HepG2 (cell line): ENCODE measurements around the gene ODAD4. TPM values are rescaled to one million over a fixed set of nuclear protein-coding genes. Genes with fewer than 3 reads are reported as not detected.

Source experiments
- ATAC-seq: fragments of 200-7000 bp; cut with Tn5 transposase; 3 replicates; pipeline ENCODE4 v1.9.1; 2020; ENCODE audit warnings: mild to moderate bottlenecking, moderate library complexity
- BruUV-seq: library from RNA; stranded (reverse); fragments of 400-500 nt; replicated peaks from 2 replicates; lab custom pipeline; 2021; lab: Mats Ljungman, UMichigan
- CTCF ChIA-PET: fragments of 300-600 bp; formaldehyde crosslinking; extraction: SDS; loops from one replicate; lab custom pipeline; 2021; ENCODE audit warnings: low total read pairs, inconsistent platforms, low intra/inter-chr PET ratio; lab: Yijun Ruan, JAX
- POLR2A ChIA-PET: fragments of 350-600 bp; sonication (Branson Sonifier 250); formaldehyde crosslinking; loops from one replicate; lab custom pipeline; 2020; ENCODE audit warnings: antibody characterized with exemption, inconsistent platforms; lab: Yijun Ruan, JAX
- DNase-seq: peaks from one replicate; pipeline ENCODE4 v3.0.0-alpha.2; 2015; ENCODE audit warnings: low spot score
- FAIRE-seq: peaks from 3 replicates; lab custom pipeline; 2011; peaks lifted over from hg19 to GRCh38; lab: Jason Lieb, UNC
- H2AFZ ChIP-seq: one replicate; pipeline ENCODE4 v1.6.1; 2011; ENCODE audit warnings: low read length, inconsistent platforms
- H3K27ac ChIP-seq: fragments of 300-600 bp; 3 replicates; pipeline ENCODE4 v1.8.0; 2011; ENCODE audit warnings: mixed run types, mild to moderate bottlenecking, mixed read lengths, low read length, inconsistent platforms; ENCODE audit not compliant: insufficient read depth; ENCODE audit errors: extremely low read length
- H3K27me3 ChIP-seq, 2 experiments: fragments of 200-600 bp in 1 of 2; 2 replicates in 1 of 2; 3 replicates in 1 of 2; pipeline versions ENCODE4 v1.6.0 to v1.8.0; 2011; ENCODE audit warnings: low read length in 2 of 2, mild to moderate bottlenecking in 2 of 2, moderate library complexity in 2 of 2, inconsistent platforms in 1 of 2; ENCODE audit not compliant: insufficient read depth in 2 of 2, control insufficient read depth in 1 of 2
- H3K36me3 ChIP-seq, 2 experiments: fragments of 200-600 bp in 1 of 2; replicated peaks in 1 of 2; 2 replicates in 1 of 2; 3 replicates in 1 of 2; pipeline versions ENCODE4 v1.5.1 to v1.8.0; 2011; ENCODE audit warnings: low read length in 2 of 2, inconsistent platforms in 1 of 2; ENCODE audit not compliant: insufficient read depth in 2 of 2, control insufficient read depth in 1 of 2
- H3K4me1 ChIP-seq: 2 replicates; pipeline ENCODE4 v1.5.1; 2012; ENCODE audit warnings: low read length, inconsistent platforms; ENCODE audit not compliant: insufficient read depth
- H3K4me2 ChIP-seq: 2 replicates; pipeline ENCODE4 v1.6.0; 2011; ENCODE audit warnings: low read depth, low read length, inconsistent platforms
- H3K4me3 ChIP-seq, 3 experiments: fragments of 200-600 bp in 1 of 3; sonication (generic), shearing (Covaris generic) in 1 of 3; replicated peaks in 1 of 3; 2 replicates each; pipeline ENCODE4 v1.5.1; 2011 to 2016; ENCODE audit warnings: low read length in 3 of 3, inconsistent platforms in 2 of 3, low read depth in 2 of 3, mild to moderate bottlenecking in 2 of 3, control low read depth in 1 of 3, mixed read lengths in 1 of 3; ENCODE audit not compliant: insufficient read depth in 1 of 3
- H3K79me2 ChIP-seq: one replicate; pipeline ENCODE4 v1.6.1; 2011; ENCODE audit warnings: low read length, inconsistent platforms; ENCODE audit not compliant: insufficient read depth
- H3K9ac ChIP-seq: 2 replicates; pipeline ENCODE4 v1.6.0; 2011; ENCODE audit warnings: mild to moderate bottlenecking, low read depth, low read length, inconsistent platforms; ENCODE audit not compliant: insufficient read depth
- H3K9me3 ChIP-seq: 2 replicates; pipeline ENCODE4 v1.5.1; 2012; ENCODE audit warnings: mild to moderate bottlenecking, low read length
- H4K20me1 ChIP-seq: 2 replicates; pipeline ENCODE4 v1.6.0; 2011; ENCODE audit warnings: inconsistent platforms, mild to moderate bottlenecking, low read length, moderate library complexity; ENCODE audit not compliant: insufficient read depth
- CEBPB ChIP-seq: IDR thresholded peaks from 2 replicates; pipeline ENCODE4 v1.6.1; 2011; ENCODE audit warnings: low read depth, low read length, improper control_type of control experiment, borderline replicate concordance
- HMGXB3 ChIP-seq: sonication (generic); formaldehyde crosslinking; IDR thresholded peaks from 2 replicates; pipeline ENCODE4 v1.4.0; 2020; ENCODE audit warnings: missing genetic modification reagents, borderline replicate concordance
- HNF4G ChIP-seq, 2 experiments: sonication (generic) in 1 of 2; formaldehyde crosslinking in 1 of 2; IDR thresholded peaks; 2 replicates each; pipeline versions ENCODE4 v1.4.0 to v1.6.1; 2011 to 2020; ENCODE audit warnings: borderline replicate concordance in 2 of 2, low read depth in 2 of 2, mild to moderate bottlenecking in 2 of 2, low read length in 1 of 2, missing genetic modification reagents in 1 of 2, moderate library complexity in 1 of 2
- IKZF1 ChIP-seq: fragments of 450-650 bp; IDR thresholded peaks from 2 replicates; pipeline ENCODE4 v1.7.1; 2016
- IKZF5 ChIP-seq: IDR thresholded peaks from 2 replicates; pipeline ENCODE4 v1.6.1; 2018; ENCODE audit warnings: missing genetic modification reagents, mild to moderate bottlenecking, missing compliant biosample characterization
- MAX ChIP-seq: IDR thresholded peaks from 2 replicates; pipeline ENCODE4 v1.6.1; 2012; ENCODE audit warnings: inconsistent platforms
- NFYB ChIP-seq: sonication (generic); formaldehyde crosslinking; IDR thresholded peaks from 2 replicates; pipeline ENCODE4 v1.4.0; 2020; ENCODE audit warnings: missing genetic modification reagents
- NFYC ChIP-seq: IDR thresholded peaks from 2 replicates; pipeline ENCODE4 v1.6.1; 2016; ENCODE audit warnings: missing genetic modification reagents, missing compliant biosample characterization
- NR2F1 ChIP-seq, 2 experiments: fragments of 450-650 bp in 1 of 2; formaldehyde crosslinking in 1 of 2; IDR thresholded peaks; 2 replicates each; pipeline versions ENCODE4 v1.5.0 to v1.6.1; 2016 to 2020; ENCODE audit warnings: mild to moderate bottlenecking in 1 of 2, missing compliant biosample characterization in 1 of 2, missing genetic modification reagents in 1 of 2, moderate library complexity in 1 of 2
- TBX3 ChIP-seq: fragments of 450-650 bp; IDR thresholded peaks from 2 replicates; pipeline ENCODE4 v1.6.1; 2017; ENCODE audit warnings: antibody characterized with exemption, mild to moderate bottlenecking, inconsistent platforms, borderline replicate concordance
- TEAD2 ChIP-seq: sonication (generic); formaldehyde crosslinking; IDR thresholded peaks from 2 replicates; pipeline ENCODE4 v1.9.0; 2021; ENCODE audit warnings: missing genetic modification reagents
- ZBTB8A ChIP-seq: sonication (generic); formaldehyde crosslinking; IDR thresholded peaks from 2 replicates; pipeline ENCODE4 v1.4.0; 2020; ENCODE audit warnings: mild to moderate bottlenecking, low read depth, missing genetic modification reagents, borderline replicate concordance
- ZC3H13 ChIP-seq: sonication (generic); formaldehyde crosslinking; IDR thresholded peaks from 2 replicates; pipeline ENCODE4 v1.8.1; 2023; ENCODE audit warnings: mild to moderate bottlenecking, missing genetic modification reagents, moderate library complexity
- ZNF335 ChIP-seq: sonication (generic); formaldehyde crosslinking; IDR thresholded peaks from 2 replicates; pipeline ENCODE4 v1.4.0; 2020; ENCODE audit warnings: missing genetic modification reagents
- ZNF414 ChIP-seq: sonication (generic); formaldehyde crosslinking; IDR thresholded peaks from 2 replicates; pipeline ENCODE4 v1.5.0; 2020; ENCODE audit warnings: missing genetic modification reagents
- ZNF607 ChIP-seq: sonication (generic); formaldehyde crosslinking; IDR thresholded peaks from 2 replicates; pipeline ENCODE4 v1.5.1; 2020; ENCODE audit warnings: missing genetic modification reagents, mild to moderate bottlenecking, borderline replicate concordance
- WGBS: methylation state at CpG from one replicate; pipeline ENCODE4 v1.1.6; 2017; ENCODE audit warnings: low lambda C conversion rate; 5-methylcytosine and 5-hydroxymethylcytosine counted together
- in situ Hi-C: cut with HindIII; loops from 2 replicates; pipeline ENCODE4 v1.10.0; 2017; ENCODE audit warnings: low pct_unique_long_range_greater_than_20kb; ENCODE audit not compliant: extremely low pct_ligation_motif_present
- intact Hi-C: fragments of 100-400 bp; cut with micrococcal nuclease; formaldehyde crosslinking; loops from one replicate; pipeline ENCODE4 v1.10.0; 2022; ENCODE audit not compliant: unreplicated experiment
- polyA plus RNA-seq, 8 experiments: library from polyadenylated mRNA; depleted of rRNA in 3 of 8; stranded (reverse) in 7 of 8; unstranded in 1 of 8; fragments of >200 nt; fragmentation: Illumina TruSeq in 4 of 8; extraction: Trizol in 4 of 8; gene quantifications; 2 replicates each; pipeline versions ENCODE4 v1.2.1 to v1.2.3, GENCODE V29; 2011 to 2016; ENCODE audit warnings: low read depth in 4 of 8, missing spikeins in 1 of 8, mixed read lengths in 1 of 8; ENCODE audit not compliant: insufficient read depth in 1 of 8
- total RNA-seq, 5 experiments: library from RNA; depleted of rRNA; stranded (reverse); fragments of >200 nt; fragmentation: Illumina TruSeq; extraction: Trizol; gene quantifications; 2 replicates each; pipeline ENCODE4 v1.2.3, GENCODE V29; 2016; ENCODE audit warnings: low read depth in 1 of 5

ODAD4 gene
- total and polyA plus RNA-seq, 2 of the 13 experiments (the other 11 are each of a cell fraction or from before 2014, with no cell fraction given) = 0.48 to 0.53 TPM

GRCh38 chr17:42010898-42011516, 80.6 kb downstream of the ODAD4 start:
- no peaks in the 10 kb centered on the region for H3K27me3 ChIP-seq
- BruUV-seq = TSS peak; percentile 5
- no peaks in the 10 kb centered on the region for H3K9me3 ChIP-seq
- ChIA-PET POLR2A (interaction anchor here (1.6 kb wide), 1 partner anchor 103 kb away, joined by 3 read pairs; no protein-coding TSS in a partner anchor), CTCF (no interaction called here)
- ATAC-seq (peak; percentile 37; the same call in 2 of the 3 replicates), FAIRE-seq (no peak), DNase-seq (peak; percentile 52)
- no peak overlapping the region for H2AFZ ChIP-seq
- peaks cover 4 to 31% of the 10 kb centered on the region in 2 experiments for H3K36me3 ChIP-seq
- WGBS = 94% methylated on average over 3 of the region's 3 CpGs
- H3K27ac ChIP-seq = peak overlapping the region; percentile 3
- no peak overlapping the region for H3K4me2 ChIP-seq
- intact Hi-C loops (no loop called here), in situ Hi-C loops (no loop called here)
- peaks cover 70% of the 10 kb centered on the region for H3K4me1 ChIP-seq
- peaks cover 93% of the 10 kb centered on the region for H3K79me2 ChIP-seq
- H4K20me1 ChIP-seq = peaks cover 23% of the 10 kb centered on the region
- no peak overlapping the region for H3K4me3 ChIP-seq
- H3K9ac ChIP-seq = no peak overlapping the region
- no peak for TF ChIP-seq TEAD2
- TF ChIP-seq ZBTB8A (CRISPR knock-in tag) = no peak
- TF ChIP-seq ZNF414 (CRISPR knock-in tag) = no peak
- TF ChIP-seq NFYB (CRISPR knock-in tag) = peak; percentile 63
- peak; percentile 63 for TF ChIP-seq NFYC (CRISPR knock-in tag)
- TF ChIP-seq HNF4G (IDR thresholded peaks at IDR 0.05; ENCODE audit: borderline replicate concordance, low read depth, low read length) = no peak
- TF ChIP-seq HNF4G (CRISPR knock-in tag; IDR thresholded peaks at IDR 0.05; ENCODE audit: borderline replicate concordance, low read depth) = no peak
- TF ChIP-seq ZNF335 = no peak
- no peak for TF ChIP-seq ZNF607 (CRISPR knock-in tag)
- no peak for TF ChIP-seq ZC3H13
- TF ChIP-seq HMGXB3 = peak; percentile 98
- TF ChIP-seq IKZF5 (CRISPR knock-in tag) = no peak
- TF ChIP-seq NR2F1 (CRISPR knock-in tag; IDR thresholded peaks at IDR 0.05) = no peak
- no peak for TF ChIP-seq IKZF1
- TF ChIP-seq MAX = no peak
- no peak for TF ChIP-seq CEBPB
- no peak for TF ChIP-seq TBX3
